Trophoblast cell (in vitro differentiated cells and primary cell): ENCODE measurements around the gene TP53AIP1.

ENCODE experiments used
- DNase-seq, 2 donors: peaks; one replicate each; pipeline ENCODE4 v3.0.0-alpha.2; 2016
- H2AFZ ChIP-seq: 2 replicates; pipeline ENCODE4 v1.6.1; 2013; ENCODE audit warnings: low read length, moderate library complexity, mild to moderate bottlenecking; ENCODE audit not compliant: insufficient read depth, poor library complexity
- H2AK5ac ChIP-seq: 2 replicates; pipeline ENCODE4 v1.6.1; 2013; ENCODE audit warnings: mild to moderate bottlenecking, low read length
- H2BK120ac ChIP-seq: 2 replicates; pipeline ENCODE4 v1.6.1; 2013; ENCODE audit warnings: low read length, mild to moderate bottlenecking, moderate library complexity; ENCODE audit not compliant: insufficient read depth, poor library complexity
- H2BK12ac ChIP-seq: 2 replicates; pipeline ENCODE4 v1.6.1; 2013; ENCODE audit warnings: mild to moderate bottlenecking, low read length, moderate library complexity
- H2BK5ac ChIP-seq: 2 replicates; pipeline ENCODE4 v1.6.1; 2013; ENCODE audit warnings: low read length, low read depth, moderate library complexity, mild to moderate bottlenecking; ENCODE audit not compliant: poor library complexity
- H3K14ac ChIP-seq: 2 replicates; pipeline ENCODE4 v1.6.1; 2013; ENCODE audit warnings: mild to moderate bottlenecking, low read length
- H3K18ac ChIP-seq: 2 replicates; pipeline ENCODE4 v1.6.1; 2013; ENCODE audit warnings: mild to moderate bottlenecking, low read length
- H3K23ac ChIP-seq: 2 replicates; pipeline ENCODE4 v1.6.1; 2013; ENCODE audit warnings: low read length
- H3K27ac ChIP-seq: 2 replicates; pipeline ENCODE4 v1.5.1; 2013; ENCODE audit warnings: low read depth, mild to moderate bottlenecking, inconsistent platforms, low read length, moderate library complexity
- H3K27me3 ChIP-seq: 2 replicates; pipeline ENCODE4 v1.6.1; 2013; ENCODE audit warnings: inconsistent platforms, mild to moderate bottlenecking, low read length, moderate library complexity; ENCODE audit not compliant: insufficient read depth
- H3K36me3 ChIP-seq, 2 experiments: 1 replicate in 1 of 2; 2 replicates in 1 of 2; pipeline ENCODE4 v1.6.1; 2013; ENCODE audit warnings: low read length in 2 of 2, mild to moderate bottlenecking in 2 of 2, moderate library complexity in 1 of 2; ENCODE audit not compliant: insufficient read depth in 2 of 2, control insufficient read depth in 1 of 2
- H3K4ac ChIP-seq: 2 replicates; pipeline ENCODE4 v1.6.1; 2013; ENCODE audit warnings: low read depth, mild to moderate bottlenecking, low read length, moderate library complexity
- H3K4me1 ChIP-seq, 2 experiments: 1 replicate in 1 of 2; 2 replicates in 1 of 2; pipeline ENCODE4 v1.6.1; 2013; ENCODE audit warnings: low read length in 2 of 2, mild to moderate bottlenecking in 2 of 2, moderate library complexity in 1 of 2; ENCODE audit not compliant: insufficient read depth in 2 of 2, control insufficient read depth in 1 of 2
- H3K4me2 ChIP-seq: 2 replicates; pipeline ENCODE4 v1.6.1; 2013; ENCODE audit warnings: inconsistent platforms, mild to moderate bottlenecking, low read length, moderate library complexity
- H3K4me3 ChIP-seq: 2 replicates; pipeline ENCODE4 v1.5.1; 2013; ENCODE audit warnings: mild to moderate bottlenecking, low read depth, low read length, inconsistent platforms
- H3K79me1 ChIP-seq: one replicate; pipeline ENCODE4 v1.6.1; 2013; ENCODE audit warnings: low read length
- H3K79me2 ChIP-seq: 2 replicates; pipeline ENCODE4 v1.6.1; 2013; ENCODE audit warnings: low read length, mild to moderate bottlenecking; ENCODE audit not compliant: control insufficient read depth, insufficient read depth, poor library complexity
- H3K9ac ChIP-seq: 2 replicates; pipeline ENCODE4 v1.6.1; 2013; ENCODE audit warnings: mild to moderate bottlenecking, low read length
- H3K9me3 ChIP-seq: 2 replicates; pipeline ENCODE4 v1.6.1; 2013; ENCODE audit warnings: low read depth, mild to moderate bottlenecking, control low read depth, inconsistent platforms, low read length; ENCODE audit not compliant: insufficient read depth
- H4K12ac ChIP-seq: 2 replicates; pipeline ENCODE4 v1.6.1; 2013; ENCODE audit warnings: low read depth, mild to moderate bottlenecking, low read length, moderate library complexity
- H4K8ac ChIP-seq: 2 replicates; pipeline ENCODE4 v1.6.1; 2013; ENCODE audit warnings: low read depth, mild to moderate bottlenecking, low read length, moderate library complexity
- H4K91ac ChIP-seq: one replicate; pipeline ENCODE4 v1.6.1; 2013; ENCODE audit warnings: low read depth, mild to moderate bottlenecking, low read length, moderate library complexity
- WGBS: extraction: QIAGEN DNeasy Blood & Tissue Kit; methylation state at CpG from one replicate; pipeline ENCODE4 v1.1.7; 2013; ENCODE audit warnings: missing lambda C conversion rate; ENCODE audit not compliant: insufficient read length, insufficient coverage; ENCODE audit errors: extremely low coverage; 5-methylcytosine and 5-hydroxymethylcytosine counted together

The TP53AIP1 gene

DNA sequence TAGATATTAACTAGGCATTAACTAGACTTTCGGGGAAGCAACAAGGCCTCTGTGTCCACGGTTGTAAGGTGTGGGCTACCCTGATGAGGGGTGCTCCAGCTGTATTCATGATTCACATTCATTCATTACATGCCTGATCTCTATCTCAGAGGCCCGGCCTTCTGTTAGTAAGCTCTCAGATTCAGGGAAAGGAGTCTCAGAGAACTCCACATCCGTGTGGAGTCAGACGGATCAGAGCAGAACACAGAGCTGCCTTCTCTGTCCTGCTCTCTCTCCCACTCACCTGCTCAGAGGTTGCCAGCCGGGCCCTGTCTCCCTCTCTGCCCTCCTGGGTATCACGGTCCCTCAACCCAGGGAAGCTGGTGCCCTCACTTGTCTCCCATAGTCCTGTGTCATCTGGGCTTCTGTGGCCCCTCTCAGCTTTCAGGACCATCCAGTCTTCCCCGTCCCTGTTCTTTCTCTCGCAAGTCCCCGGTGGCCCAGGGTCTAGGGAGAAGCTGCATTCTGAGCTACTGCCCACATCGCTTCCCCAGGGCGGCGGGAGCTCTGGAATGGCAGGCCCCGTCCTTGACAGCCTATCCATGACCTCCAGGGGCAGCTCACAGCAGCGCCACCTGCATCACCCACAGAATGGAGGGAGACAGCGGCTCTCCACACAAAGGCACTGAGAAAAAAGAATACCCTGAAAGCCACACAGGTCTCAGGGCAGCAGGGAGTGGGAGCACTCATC is 4.3 kb downstream of the TP53AIP1 start:
- H3K23ac ChIP-seq = no peak overlapping the region
- H3K4me3 ChIP-seq = no peak overlapping the region
- no peaks in the 10 kb centered on the region for H3K79me2 ChIP-seq
- no peak overlapping the region for H2BK12ac ChIP-seq
- H3K27me3 ChIP-seq = no peaks in the 10 kb centered on the region
- H2AK5ac ChIP-seq = no peak overlapping the region
- no peak overlapping the region for H4K8ac ChIP-seq
- DNase-seq = peak in 1 of 2 donors; percentile 33
- no peak overlapping the region for H2BK5ac ChIP-seq
- no peak overlapping the region for H4K12ac ChIP-seq
- no peaks in the 10 kb centered on the region for H3K36me3 ChIP-seq
- no peak overlapping the region for H3K27ac ChIP-seq
- no peak overlapping the region for H3K18ac ChIP-seq
- WGBS = no CpG with 5 or more reads among the region's 16 CpGs
- no peak overlapping the region for H2BK120ac ChIP-seq
- H3K79me1 ChIP-seq = no peaks in the 10 kb centered on the region
- H3K9me3 ChIP-seq = peaks cover 1% of the 10 kb centered on the region
- peaks cover 0 to 4% of the 10 kb centered on the region in 2 experiments for H3K4me1 ChIP-seq
- H3K4me2 ChIP-seq = no peak overlapping the region
- no peak overlapping the region for H4K91ac ChIP-seq
- H2AFZ ChIP-seq = no peak overlapping the region
- H3K9ac ChIP-seq = no peak overlapping the region
- H3K14ac ChIP-seq = no peak overlapping the region
- no peak overlapping the region for H3K4ac ChIP-seq

DNA sequence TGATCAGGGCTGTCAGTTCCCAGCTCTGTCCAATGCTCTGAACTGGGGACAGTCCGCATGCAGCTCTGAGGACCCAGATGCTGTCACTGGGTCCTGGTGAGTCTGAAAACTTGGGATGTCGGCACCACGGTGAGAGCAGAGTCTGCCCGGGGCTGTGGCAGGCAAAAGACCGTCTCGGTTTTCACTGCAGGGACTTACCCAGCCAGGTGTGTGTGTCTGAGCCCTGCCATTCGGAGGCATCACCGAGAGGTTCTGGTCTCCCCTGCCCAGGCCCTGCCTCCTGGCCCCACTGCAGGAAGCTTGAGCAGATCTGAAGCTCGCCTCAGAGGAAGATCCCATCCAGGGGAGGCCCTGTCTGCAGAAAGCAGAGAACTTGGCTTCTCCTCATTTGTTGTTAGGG is 5.2 kb downstream of the TP53AIP1 start:
- Histone ChIP-seq H3K27me3 (no peaks in the 10 kb centered on the region), H3K23ac (no peak overlapping the region), H3K36me3 (no peaks in the 10 kb centered on the region), H2BK5ac (no peak overlapping the region), H3K27ac (no peak overlapping the region), H3K14ac (no peak overlapping the region), H4K91ac (no peak overlapping the region), H3K9me3 (peaks cover 1% of the 10 kb centered on the region), H3K4me2 (no peak overlapping the region), H3K18ac (no peak overlapping the region), H4K12ac (no peak overlapping the region), H3K4ac (no peak overlapping the region), H2BK12ac (no peak overlapping the region), H3K9ac (no peak overlapping the region), H3K4me1 (peaks cover 0 to 4% of the 10 kb centered on the region in 2 experiments), H2BK120ac (no peak overlapping the region), H3K4me3 (no peak overlapping the region), H3K79me1 (no peaks in the 10 kb centered on the region), H2AK5ac (no peak overlapping the region), H2AFZ (no peak overlapping the region), H4K8ac (no peak overlapping the region), H3K79me2 (no peaks in the 10 kb centered on the region)
- no peak for DNase-seq
- WGBS = no CpG with 5 or more reads among the region's 9 CpGs

- Histone ChIP-seq H4K91ac (no peak overlapping the region), H3K14ac (no peak overlapping the region), H4K8ac (no peak overlapping the region), H2BK5ac (no peak overlapping the region), H2AK5ac (no peak overlapping the region), H3K4me1 (peaks cover 0 to 4% of the 10 kb centered on the region in 2 experiments), H3K4me2 (no peak overlapping the region), H3K9me3 (peaks cover 1% of the 10 kb centered on the region), H2BK120ac (no peak overlapping the region), H3K9ac (no peak overlapping the region), H4K12ac (no peak overlapping the region), H3K27ac (no peak overlapping the region), H3K18ac (no peak overlapping the region), H3K36me3 (no peaks in the 10 kb centered on the region), H3K4me3 (no peak overlapping the region), H3K79me1 (no peaks in the 10 kb centered on the region), H3K79me2 (no peaks in the 10 kb centered on the region), H3K23ac (no peak overlapping the region), H2BK12ac (no peak overlapping the region), H2AFZ (no peak overlapping the region), H3K4ac (no peak overlapping the region), H3K27me3 (no peaks in the 10 kb centered on the region)
- peak in 1 of 2 donors; percentile 38 for DNase-seq
- no CpG with 5 or more reads among the region's 16 CpGs for WGBS
Measured at GRCh38 chr11:128936606-128937251, 5.9 kb downstream of the TP53AIP1 start.

DNA sequence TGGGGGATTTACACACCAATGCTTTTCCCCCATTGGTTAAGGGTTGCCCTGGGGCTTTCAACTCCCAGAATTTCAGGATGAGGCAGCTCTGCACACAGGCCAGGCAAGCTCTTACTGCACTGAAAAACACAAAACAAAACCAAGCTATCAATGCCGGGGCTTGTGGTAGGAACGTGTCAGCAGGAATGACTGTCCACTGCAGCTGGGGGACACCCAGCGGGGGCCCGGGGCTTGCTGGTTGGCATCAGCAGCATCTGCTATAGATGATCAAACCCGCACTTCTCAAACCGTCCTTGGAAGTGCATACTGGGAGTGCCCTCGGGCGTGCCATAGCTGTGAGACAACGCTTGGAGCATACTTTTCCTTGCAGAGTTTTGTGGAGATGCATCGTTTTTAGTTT is 7.7 kb downstream of the TP53AIP1 start:
- no peak overlapping the region for H4K12ac ChIP-seq
- no CpG with 5 or more reads among the region's 10 CpGs for WGBS
- H3K4me1 ChIP-seq = peaks cover 0 to 4% of the 10 kb centered on the region in 2 experiments
- H3K4ac ChIP-seq = no peak overlapping the region
- H3K18ac ChIP-seq = no peak overlapping the region
- no peak overlapping the region for H3K23ac ChIP-seq
- H3K9ac ChIP-seq = no peak overlapping the region
- no peak overlapping the region for H3K4me2 ChIP-seq
- no peak overlapping the region for H2BK120ac ChIP-seq
- H4K8ac ChIP-seq = no peak overlapping the region
- no peaks in the 10 kb centered on the region for H3K9me3 ChIP-seq
- H3K36me3 ChIP-seq = no peaks in the 10 kb centered on the region
- H2AFZ ChIP-seq = no peak overlapping the region
- H3K27ac ChIP-seq = no peak overlapping the region
- no peak overlapping the region for H3K14ac ChIP-seq
- H3K27me3 ChIP-seq = no peaks in the 10 kb centered on the region
- H3K79me1 ChIP-seq = no peaks in the 10 kb centered on the region
- H2BK5ac ChIP-seq = no peak overlapping the region
- no peak for DNase-seq
- no peak overlapping the region for H2AK5ac ChIP-seq
- no peak overlapping the region for H2BK12ac ChIP-seq
- H4K91ac ChIP-seq = no peak overlapping the region
- no peaks in the 10 kb centered on the region for H3K79me2 ChIP-seq
- no peak overlapping the region for H3K4me3 ChIP-seq
